RWPE1 (cell line): ENCODE measurements around the gene VCX3A.
"Not testable (repeated sequence)": the region's sequence is repeated elsewhere in the genome, so short reads cannot be mapped to it uniquely, and the experiment has no call there.

Experiments
- CTCF ChIA-PET: fragments of 350-600 bp; sonication (Branson Sonifier 250); formaldehyde crosslinking; extraction: SDS; loops from one replicate; lab custom pipeline; 2021; lab: Yijun Ruan, JAX
- POLR2A ChIA-PET: fragments of 400-600 bp; formaldehyde crosslinking; extraction: SDS; loops from one replicate; lab custom pipeline; 2020; ENCODE audit warnings: antibody characterized with exemption; ENCODE audit not compliant: low non-redundant PET; lab: Yijun Ruan, JAX
- DNase-seq: peaks from one replicate; pipeline ENCODE4 v3.0.0; 2012; ENCODE audit warnings: low spot score
- H3K27ac ChIP-seq: fragments of 450-650 bp; 2 replicates; pipeline ENCODE4 v1.5.1; 2017
- CTCF ChIP-seq: fragments of 450-650 bp; conservative IDR thresholded peaks from 2 replicates; pipeline ENCODE4 v1.5.1; 2017; ENCODE audit warnings: low read depth, mild to moderate bottlenecking

VCX3A gene

GRCh38 chrX:6535018-6535417 is at the start of gene VCX3A:
TSS of gene VCX3A (minus strand) at chrX:6535118. CDS start at chrX:6534497, 621 bp downstream.
- POLR2A ChIA-PET, DNase-seq, CTCF ChIA-PET, H3K27ac ChIP-seq: not testable (repeated sequence)

DNA sequence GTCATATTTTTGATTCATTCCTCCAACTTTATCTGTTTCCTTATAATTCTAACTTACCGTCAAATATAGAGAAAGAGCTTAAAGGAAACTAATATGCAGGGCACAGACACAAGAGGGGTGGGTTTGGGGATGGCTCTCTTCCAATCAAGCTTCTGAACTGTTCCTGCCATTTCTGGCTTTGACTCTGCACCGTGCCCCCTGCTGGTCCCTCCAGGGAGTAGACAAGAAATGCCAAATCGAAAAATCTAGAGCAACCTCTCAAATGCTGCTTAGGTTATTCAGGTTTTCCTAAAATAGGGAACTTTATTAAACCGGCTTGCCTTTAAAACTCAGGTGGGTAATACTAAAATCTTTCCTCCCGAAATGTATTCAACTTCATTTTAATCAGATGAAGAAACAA is 39.8 kb upstream of the VCX3A start:
- ChIA-PET CTCF (interaction anchor here (0.6 kb wide), 1 partner anchor 532 kb away, joined by 5 read pairs; no protein-coding TSS in a partner anchor), POLR2A (no interaction called here)
- DNase-seq, result no peak
- no peak overlapping the region for H3K27ac ChIP-seq
- no peak for TF ChIP-seq CTCF

DNA sequence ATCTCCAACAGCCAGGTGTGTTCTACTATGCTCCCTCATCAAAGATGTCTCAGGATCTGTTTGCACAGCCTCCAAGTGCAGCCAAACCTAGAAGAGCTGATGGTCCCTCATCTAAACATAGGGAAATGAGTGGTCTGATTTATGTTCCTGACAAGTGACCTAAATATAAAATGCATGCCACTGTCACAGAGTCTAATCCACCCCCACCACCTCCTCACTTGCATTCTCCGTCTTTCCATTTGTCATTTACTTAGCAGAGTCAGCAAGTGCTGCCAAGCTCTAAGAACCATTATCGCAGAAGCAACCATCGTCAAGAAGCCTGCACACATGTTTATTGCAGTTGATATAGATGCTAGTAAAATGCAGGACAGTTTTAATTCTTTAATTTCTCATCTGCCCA is 33.1 kb upstream of the VCX3A start:
- H3K27ac ChIP-seq, result no peak overlapping the region
- POLR2A ChIA-PET, result no interaction called here
- CTCF ChIA-PET, result no interaction called here
- no peak for TF ChIP-seq CTCF
- DNase-seq, result no peak

- no peak for TF ChIP-seq CTCF
- POLR2A ChIA-PET, result no interaction called here
- CTCF ChIA-PET, result no interaction called here
- no peak overlapping the region for H3K27ac ChIP-seq
- DNase-seq, result no peak
These were observed 24.1 kb upstream of the VCX3A start for GRCh38 chrX:6558979-6559378.

DNA sequence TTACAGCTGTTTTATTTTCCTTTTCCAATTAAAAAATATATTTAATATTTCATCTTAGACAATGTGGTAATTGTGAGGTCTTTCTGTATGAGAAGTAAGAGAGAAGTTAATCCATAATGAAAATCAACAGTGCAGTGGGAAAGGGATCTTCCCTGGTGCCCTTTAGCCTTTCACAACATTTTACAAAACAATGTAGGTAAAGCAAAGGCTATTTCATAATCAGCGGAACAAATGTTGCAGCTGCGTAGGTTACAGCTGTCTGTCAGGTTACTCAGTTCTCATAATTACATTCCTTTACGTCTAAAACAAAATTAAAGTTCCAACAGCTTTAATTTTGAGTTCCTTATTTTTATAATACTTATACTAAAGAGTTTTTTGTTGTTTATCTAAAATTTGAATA is 22.8 kb upstream of the VCX3A start:
- TF ChIP-seq CTCF, result no peak
- H3K27ac ChIP-seq, result no peak overlapping the region
- ChIA-PET POLR2A (no interaction called here), CTCF (no interaction called here)
- DNase-seq, result no peak

DNA sequence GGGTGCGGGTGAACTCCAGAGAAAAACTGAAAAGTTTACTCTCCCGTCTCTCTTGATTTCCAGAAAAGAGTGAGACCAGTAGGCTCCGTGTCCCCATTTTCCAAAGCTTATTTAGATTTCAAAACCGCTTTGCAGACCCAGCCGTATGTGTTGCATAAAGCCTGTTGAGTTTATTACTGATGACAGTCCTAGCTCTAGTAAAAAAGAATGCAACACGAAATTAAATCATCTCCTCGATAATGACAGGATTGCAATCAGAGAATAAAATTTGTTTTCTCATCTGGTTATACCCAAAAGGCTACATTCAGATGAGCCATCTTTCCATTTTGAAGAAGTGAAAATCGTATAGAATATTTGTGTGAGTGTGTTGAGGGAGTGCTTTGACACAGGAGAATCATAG is 16.1 kb upstream of the VCX3A start:
- DNase-seq, result no peak
- no peak overlapping the region for H3K27ac ChIP-seq
- ChIA-PET CTCF (no interaction called here), POLR2A (no interaction called here)
- TF ChIP-seq CTCF, result no peak

GRCh38 chrX:6545712-6546111 is 10.8 kb upstream of the VCX3A start:
- CTCF ChIA-PET, result no interaction called here
- POLR2A ChIA-PET, result no interaction called here
- no peak for DNase-seq
- no peak overlapping the region for H3K27ac ChIP-seq
- TF ChIP-seq CTCF, result no peak
